ENCODE results near the gene KLHL18. TPM values are rescaled to one million over a fixed set of nuclear protein-coding genes. Genes with fewer than 3 reads are reported as not detected.
A peak's percentile ranks its signal among the peaks of the same experiment; 100 is the strongest.
"Not testable (repeated sequence)": the region's sequence is repeated elsewhere in the genome, so short reads cannot be mapped to it uniquely, and the experiment has no call there.

Gene KLHL18
- total RNA-seq, 4 donors from 2014 or later, result 32.7 to 51.0 (median 44.5) TPM

DNA sequence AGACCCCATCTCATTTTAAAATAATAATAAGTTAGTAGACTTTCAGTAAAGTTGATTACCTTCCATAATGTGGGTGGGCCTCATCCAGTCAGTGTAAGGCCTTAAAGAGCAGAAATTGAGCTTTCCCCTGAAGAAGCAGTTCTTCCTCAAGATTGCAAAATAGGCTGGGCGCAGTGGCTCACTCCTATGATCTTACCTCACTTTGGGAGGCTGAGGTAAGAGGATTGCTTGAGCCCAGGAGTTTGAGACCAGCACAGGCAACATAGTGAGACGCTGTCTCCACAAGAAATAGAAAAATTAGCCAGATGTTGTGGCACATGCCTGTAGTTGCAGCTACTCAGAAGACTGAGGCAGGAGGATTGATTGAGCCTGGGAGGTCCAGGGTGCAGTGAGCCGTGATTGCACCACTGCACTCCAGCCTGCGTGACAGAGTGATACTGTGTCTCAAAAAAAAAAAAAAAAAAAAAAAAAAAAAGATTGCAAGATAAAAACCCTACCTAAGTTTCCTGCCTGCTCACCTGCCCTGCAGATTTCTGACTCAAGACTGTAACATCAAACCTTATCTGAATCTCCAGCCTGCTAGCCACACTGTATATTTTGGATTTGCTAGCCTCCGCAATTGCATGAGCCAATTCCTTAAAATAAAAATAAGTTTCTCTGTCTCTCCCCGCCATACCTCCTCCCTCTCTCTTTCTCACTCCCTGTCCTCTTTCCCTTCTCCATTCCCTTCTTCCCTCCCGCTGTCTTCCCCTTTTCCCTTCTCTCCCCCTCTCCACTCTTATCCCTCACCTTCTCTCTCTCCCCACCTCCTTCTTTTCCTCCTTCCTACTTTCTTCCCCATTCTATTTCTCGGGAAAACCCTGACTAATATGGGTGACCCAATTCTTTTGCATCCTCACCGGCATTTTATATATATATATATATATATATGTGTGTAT lies 16.9 kb downstream of the KLHL18 start:
- intact Hi-C loops (cut with DNase I; ENCODE audit: low total_unique reads), result no loop called here
- no peak for DNase-seq (ENCODE audit: low spot score in 2 of 2)
- TF ChIP-seq POLR2A (IDR thresholded peaks at IDR 0.05), result no peak
- TF ChIP-seq, protein P1, sequence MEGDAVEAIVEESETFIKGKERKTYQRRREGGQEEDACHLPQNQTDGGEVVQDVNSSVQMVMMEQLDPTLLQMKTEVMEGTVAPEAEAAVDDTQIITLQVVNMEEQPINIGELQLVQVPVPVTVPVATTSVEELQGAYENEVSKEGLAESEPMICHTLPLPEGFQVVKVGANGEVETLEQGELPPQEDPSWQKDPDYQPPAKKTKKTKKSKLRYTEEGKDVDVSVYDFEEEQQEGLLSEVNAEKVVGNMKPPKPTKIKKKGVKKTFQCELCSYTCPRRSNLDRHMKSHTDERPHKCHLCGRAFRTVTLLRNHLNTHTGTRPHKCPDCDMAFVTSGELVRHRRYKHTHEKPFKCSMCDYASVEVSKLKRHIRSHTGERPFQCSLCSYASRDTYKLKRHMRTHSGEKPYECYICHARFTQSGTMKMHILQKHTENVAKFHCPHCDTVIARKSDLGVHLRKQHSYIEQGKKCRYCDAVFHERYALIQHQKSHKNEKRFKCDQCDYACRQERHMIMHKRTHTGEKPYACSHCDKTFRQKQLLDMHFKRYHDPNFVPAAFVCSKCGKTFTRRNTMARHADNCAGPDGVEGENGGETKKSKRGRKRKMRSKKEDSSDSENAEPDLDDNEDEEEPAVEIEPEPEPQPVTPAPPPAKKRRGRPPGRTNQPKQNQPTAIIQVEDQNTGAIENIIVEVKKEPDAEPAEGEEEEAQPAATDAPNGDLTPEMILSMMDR (IDR thresholded peaks at IDR 0.05), result no peak
- H3K4me3 ChIP-seq (ENCODE audit: low read depth, poor library complexity, severe bottlenecking), result no peak overlapping the region
- 83 to 87% methylated on average over 9 of the region's 9 CpGs for WGBS, 2 donors

DNA sequence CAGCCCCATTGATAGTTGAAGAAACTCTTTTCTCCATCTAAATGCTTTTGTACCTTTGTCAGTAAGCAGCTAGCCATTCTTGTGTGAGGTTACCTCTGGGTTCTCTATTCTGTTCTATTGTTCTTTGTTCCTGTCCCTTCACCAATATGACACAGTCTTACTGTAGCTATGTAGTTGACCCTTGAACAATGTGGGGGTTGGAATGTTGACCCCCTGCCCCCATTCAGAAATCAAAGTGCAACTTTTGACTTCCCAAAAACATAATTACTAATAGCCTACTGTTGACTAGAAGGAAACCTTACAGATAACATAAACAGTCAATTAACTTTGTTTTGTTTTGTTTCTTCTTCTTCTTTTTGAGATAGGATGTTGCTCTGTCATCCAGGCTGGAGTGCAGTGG lies 18.7 kb downstream of the KLHL18 start:
- no peak for DNase-seq (ENCODE audit: low spot score in 2 of 2)
- no peak overlapping the region for H3K4me3 ChIP-seq (ENCODE audit: low read depth, poor library complexity, severe bottlenecking)
- intact Hi-C loops (cut with DNase I; ENCODE audit: low total_unique reads), result no loop called here
- no peak for TF ChIP-seq POLR2A (IDR thresholded peaks at IDR 0.05)
- TF ChIP-seq, protein P1 (IDR thresholded peaks at IDR 0.05), result no peak

DNA sequence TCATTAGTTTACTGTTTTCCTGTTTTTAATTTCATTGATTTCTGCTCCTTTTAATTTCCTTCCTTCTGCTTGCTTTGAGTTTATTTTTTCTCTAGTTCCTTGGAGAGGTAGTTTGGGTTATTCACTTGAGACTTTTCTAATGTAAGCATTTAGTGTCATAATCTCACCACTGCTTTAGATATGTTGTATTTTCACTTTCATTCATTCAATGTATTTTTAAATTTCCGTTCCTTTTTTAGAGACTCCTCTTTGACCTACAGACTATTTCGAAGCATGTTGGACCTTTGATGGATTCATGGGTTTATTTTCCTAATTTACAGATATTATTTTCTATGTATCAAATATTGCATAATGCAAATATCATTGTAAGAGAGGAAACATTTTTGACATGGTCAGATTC lies 23.3 kb downstream of the KLHL18 start:
- H3K4me3 ChIP-seq (ENCODE audit: low read depth, poor library complexity, severe bottlenecking), result no peak overlapping the region
- 79 to 85% methylated on average over 2 of the region's 2 CpGs for WGBS, 2 donors
- intact Hi-C loops (cut with DNase I; ENCODE audit: low total_unique reads), result no loop called here
- DNase-seq (ENCODE audit: low spot score in 2 of 2), result no peak
- no peak for TF ChIP-seq POLR2A (IDR thresholded peaks at IDR 0.05)
- TF ChIP-seq, protein P1 (IDR thresholded peaks at IDR 0.05), result no peak

DNA sequence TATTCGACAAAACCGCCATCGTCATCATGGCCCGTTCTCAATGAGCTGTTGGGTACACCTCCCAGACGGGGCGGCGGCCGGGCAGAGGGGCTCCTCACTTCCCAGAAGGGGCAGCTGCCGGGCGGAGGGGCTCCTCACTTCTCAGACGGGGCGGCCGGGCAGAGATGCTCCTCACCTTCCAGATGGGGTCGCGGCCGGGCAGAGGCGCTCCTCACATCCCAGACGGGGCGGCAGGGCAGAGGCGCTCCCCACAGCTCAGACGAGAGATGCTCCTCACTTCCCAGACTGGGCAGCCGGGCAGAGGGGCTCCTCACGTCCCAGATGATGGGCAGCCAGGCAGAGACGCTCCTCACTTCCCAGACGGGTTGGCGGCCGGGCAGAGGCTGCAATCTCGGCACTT lies 26.5 kb downstream of the KLHL18 start:
- H3K4me3 ChIP-seq (ENCODE audit: low read depth, poor library complexity, severe bottlenecking); intact Hi-C loops (cut with DNase I; ENCODE audit: low total_unique reads): not testable (repeated sequence)
- DNase-seq (ENCODE audit: low spot score in 2 of 2), result peak in 1 of 2 donors; percentile 45
- WGBS, 2 donors, result 95 to 98% methylated on average over 22 to 28 of the region's 28 CpGs

DNA sequence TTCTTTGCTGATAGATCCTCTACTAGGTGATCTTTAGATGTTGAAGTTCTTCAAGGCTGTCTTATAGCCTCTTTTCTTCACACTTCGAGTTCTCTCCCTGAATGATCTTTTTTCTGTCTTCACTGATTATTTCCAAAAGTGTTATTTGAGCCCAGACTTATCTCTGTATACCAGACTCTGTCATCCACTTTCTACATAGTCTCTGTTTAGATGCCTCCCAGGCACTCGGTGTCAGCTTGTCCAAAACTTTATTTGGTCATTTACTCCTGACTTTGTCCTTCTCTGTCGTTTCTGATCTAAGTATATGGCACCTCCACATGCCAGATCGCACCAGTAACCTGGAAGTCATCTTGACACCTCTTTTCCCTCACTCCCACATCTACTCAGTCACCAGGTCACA lies 27.6 kb downstream of the KLHL18 start:
- WGBS, 2 donors, result 95% methylated on average over 4 of the region's 4 CpGs

DNA sequence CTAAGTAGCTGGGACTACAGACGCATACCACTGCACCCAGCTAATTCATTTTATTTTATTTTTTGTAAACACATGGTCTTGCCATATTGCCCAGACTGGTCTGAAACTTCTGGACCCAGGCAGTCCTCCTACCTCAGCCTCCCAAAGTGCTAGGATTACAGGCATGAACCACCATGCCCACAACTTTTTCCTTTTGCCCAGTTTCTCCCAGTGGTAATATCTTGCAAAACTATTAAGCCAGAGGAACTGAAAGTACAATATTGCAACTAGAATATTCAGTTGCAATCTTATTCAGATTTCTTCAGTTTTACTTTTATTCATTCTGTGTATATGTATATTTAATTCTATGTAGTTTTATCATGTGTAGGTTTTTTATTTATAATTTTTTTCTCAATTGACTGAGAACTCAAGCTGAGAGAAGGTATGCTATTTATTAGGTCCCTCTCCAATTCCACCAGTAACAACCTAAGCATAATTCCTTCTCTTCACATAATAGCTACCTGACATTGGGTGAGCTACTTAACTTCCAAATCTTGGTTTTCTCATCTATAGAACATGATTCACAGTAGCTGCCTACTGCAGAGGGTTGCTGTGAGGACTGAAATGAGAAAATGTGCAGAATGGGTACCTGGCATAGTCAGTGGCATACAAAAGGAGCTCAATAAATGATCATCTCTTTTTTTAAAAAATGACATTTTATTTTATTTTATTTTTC lies 30.8 kb downstream of the KLHL18 start:
- no peak for TF ChIP-seq POLR2A (IDR thresholded peaks at IDR 0.05)
- TF ChIP-seq, protein P1 (IDR thresholded peaks at IDR 0.05), result no peak
- no peak for DNase-seq (ENCODE audit: low spot score in 2 of 2)
- 100% methylated on average over 1 of the region's 1 CpG for WGBS, 2 donors
- no peak overlapping the region for H3K4me3 ChIP-seq (ENCODE audit: low read depth, poor library complexity, severe bottlenecking)
- intact Hi-C loops (cut with DNase I; ENCODE audit: low total_unique reads), result no loop called here

More for the DNA sequence above, 27.6 kb downstream of the KLHL18 start:
- no peak overlapping the region for H3K4me3 ChIP-seq (ENCODE audit: low read depth, poor library complexity, severe bottlenecking)
- intact Hi-C loops (cut with DNase I; ENCODE audit: low total_unique reads), result no loop called here
- no peak for TF ChIP-seq POLR2A (IDR thresholded peaks at IDR 0.05)
- TF ChIP-seq, protein P1 (IDR thresholded peaks at IDR 0.05), result no peak
- no peak for DNase-seq (ENCODE audit: low spot score in 2 of 2)

Measured in lower leg skin (tissue), 4 donors.